Anterior cingulate cortex (tissue), 58 donors: Measurements from ENCODE around the gene ARHGAP21.
A peak's percentile ranks its signal among the peaks of the same experiment; 100 is the strongest.
"Not testable (repeated sequence)": the region's sequence is repeated elsewhere in the genome, so short reads cannot be mapped to it uniquely, and the experiment has no call there.

Source experiments
- DNase-seq, 58 donors: peaks; one replicate each; lab custom pipeline; 2025; lab: John Stamatoyannopoulos, UW

The ARHGAP21 gene

DNA sequence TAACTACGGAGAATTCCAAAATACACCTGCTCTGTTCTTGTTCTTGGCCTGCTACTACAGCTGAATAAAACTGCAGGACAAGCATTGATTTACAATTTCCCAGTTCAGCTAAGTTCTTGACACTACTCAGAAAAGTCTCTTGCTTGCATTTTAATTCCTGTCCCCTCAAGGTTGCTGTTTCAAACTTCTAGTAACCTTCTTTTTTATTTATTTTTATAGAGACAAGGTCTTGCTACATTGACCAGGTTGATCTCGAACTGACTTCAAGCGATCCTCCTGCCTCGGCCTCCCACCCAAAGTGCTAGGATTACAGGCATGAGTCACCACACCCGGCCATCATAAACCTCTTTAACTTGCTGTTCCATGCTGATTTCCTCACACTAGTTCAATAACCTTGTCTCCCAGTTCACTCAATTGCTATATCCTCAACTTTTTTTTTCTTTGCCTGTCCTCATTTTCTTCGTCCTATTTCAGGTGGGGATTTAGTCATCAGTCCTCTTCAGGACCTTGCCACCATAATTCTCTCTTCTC is 79.9 kb downstream of the ARHGAP21 start:
- DNase-seq = no peak

GRCh38 chr10:24642921-24643678 is 80.6 kb downstream of the ARHGAP21 start:
- peak in 3 of 58 donors; percentile 8 to 50 (median 49) for DNase-seq

DNA sequence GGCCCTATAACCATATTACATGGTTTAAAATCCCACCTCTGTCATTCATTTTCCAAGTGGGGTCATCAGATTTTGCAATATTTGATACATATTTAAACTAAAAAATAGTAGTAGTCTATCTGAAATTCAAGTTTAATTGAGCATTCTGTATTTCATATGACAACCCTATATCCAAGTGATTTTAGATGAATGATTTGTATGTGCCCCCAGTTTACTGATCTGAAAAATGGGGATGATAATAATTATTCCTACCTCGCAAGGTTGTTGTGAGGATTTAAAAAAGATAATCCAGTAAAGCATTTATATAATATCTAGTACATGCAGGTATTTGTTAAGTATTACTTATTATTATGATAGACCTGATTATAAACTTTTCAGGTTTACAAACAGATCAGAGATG is 84.6 kb downstream of the ARHGAP21 start:
- DNase-seq = no peak

- no peak for DNase-seq
Measured at GRCh38 chr10:24625778-24626177, 97.9 kb downstream of the ARHGAP21 start.

- no peak for DNase-seq
Measured at GRCh38 chr10:24623383-24623782, 100.3 kb downstream of the ARHGAP21 start.

GRCh38 chr10:24622781-24623301 is 100.8 kb downstream of the ARHGAP21 start:
- DNase-seq = peak in 2 of 58 donors; percentile 9 to 18

- DNase-seq = not testable (repeated sequence)
Measured at GRCh38 chr10:24621035-24621795, 102.5 kb downstream of the ARHGAP21 start.

DNA sequence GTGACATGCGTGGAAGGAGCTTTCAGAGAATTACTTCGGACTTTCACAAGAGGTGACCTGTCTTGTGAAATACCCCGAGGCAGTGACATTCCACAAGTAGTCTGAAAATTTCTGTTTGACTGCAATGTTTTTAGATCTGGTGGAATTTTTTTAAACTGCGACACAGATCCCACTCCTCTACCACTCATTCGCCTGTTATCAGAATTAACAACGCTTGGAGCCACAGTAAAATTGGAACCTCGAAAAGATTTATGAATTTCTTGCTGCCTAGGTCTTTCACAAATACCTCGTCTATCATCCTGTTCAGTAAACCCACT is 103.7 kb downstream of the ARHGAP21 start:
- not testable (repeated sequence) for DNase-seq

GRCh38 chr10:24619291-24619993 is 104.2 kb downstream of the ARHGAP21 start:
- not testable (repeated sequence) for DNase-seq

GRCh38 chr10:24618401-24618800 is 105.3 kb downstream of the ARHGAP21 start:
- DNase-seq = peak in 1 of 58 donors; percentile 16

- DNase-seq = peak in 19 of 58 donors; percentile 5 to 46 (median 16)
Measured at GRCh38 chr10:24617771-24618396, 105.8 kb downstream of the ARHGAP21 start.

GRCh38 chr10:24616536-24616935 is 107.2 kb downstream of the ARHGAP21 start:
- DNase-seq = no peak

DNA sequence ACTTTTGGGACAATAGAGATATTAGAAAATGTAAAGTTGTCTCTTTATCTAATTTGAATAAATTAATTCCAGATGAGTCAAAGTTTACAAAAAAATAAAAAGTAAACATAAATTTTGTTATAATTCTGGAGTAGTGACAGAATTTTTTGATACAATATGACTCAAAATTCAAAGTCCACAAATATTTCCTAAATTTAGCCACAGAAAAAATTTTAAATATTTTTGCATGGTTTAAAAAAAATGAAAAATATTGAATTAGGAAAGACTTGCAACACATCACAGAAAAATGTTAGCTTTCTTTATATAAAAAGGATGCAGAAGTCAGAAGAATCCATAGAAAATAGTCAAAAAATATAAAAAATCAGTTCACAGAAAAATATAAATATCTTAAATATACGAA is 117.7 kb downstream of the ARHGAP21 start:
- no peak for DNase-seq

DNA sequence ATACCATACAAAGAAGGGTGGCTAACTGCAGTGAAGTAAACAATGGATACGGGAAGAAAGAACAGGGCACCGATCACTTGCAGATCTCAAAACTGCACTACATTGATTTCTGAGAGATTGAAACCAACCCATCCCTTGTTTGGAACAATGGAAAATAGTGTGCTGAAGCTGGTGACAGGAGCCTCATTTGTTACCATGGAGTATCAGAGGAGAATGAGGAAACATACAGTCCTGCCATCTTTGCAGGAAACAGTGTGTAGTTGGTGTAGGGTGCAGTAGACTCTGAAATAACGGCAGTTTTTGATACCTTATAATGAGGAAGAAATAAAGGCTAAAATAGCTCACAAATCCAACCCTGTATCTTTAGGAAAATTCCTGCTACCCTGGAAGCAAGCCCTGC is 118.5 kb downstream of the ARHGAP21 start:
- DNase-seq = no peak

DNA sequence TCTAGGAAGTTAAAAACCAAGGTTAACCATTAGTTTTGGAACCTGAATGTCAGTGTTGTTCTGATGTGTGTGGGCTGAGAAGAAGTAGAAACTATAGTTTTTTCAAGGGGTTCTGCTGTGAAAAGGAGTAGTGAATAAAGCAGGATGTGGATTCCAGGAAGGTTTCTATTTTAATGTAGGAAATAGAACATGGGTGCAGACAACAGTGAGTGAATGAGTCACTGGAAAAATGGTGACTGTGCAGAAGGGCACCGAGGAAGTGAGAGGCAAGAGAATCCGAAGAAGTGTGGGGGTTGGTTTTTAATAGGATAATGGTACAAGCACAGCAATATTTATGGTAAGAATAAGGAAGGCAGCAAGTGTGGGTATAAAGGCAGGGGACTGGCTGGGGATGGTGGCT is 120.4 kb downstream of the ARHGAP21 start:
- DNase-seq = no peak

GRCh38 chr10:24597961-24598360 is 125.7 kb downstream of the ARHGAP21 start:
- DNase-seq = peak in 1 of 58 donors; percentile 4

- no peak for DNase-seq
Measured at GRCh38 chr10:24597426-24597825, 126.3 kb downstream of the ARHGAP21 start.

GRCh38 chr10:24596217-24596930 is 127.3 kb downstream of the ARHGAP21 start:
- DNase-seq = no peak

- no peak for DNase-seq
Measured at GRCh38 chr10:24590697-24591457, 132.8 kb downstream of the ARHGAP21 start.
